Measurements from ENCODE around the gene BOLA1.

BOLA1 gene

GRCh38 chr1:149936992-149937705 is 37.8 kb downstream of the BOLA1 start (continued):
- TF ChIP-seq CSRNP3 (CRISPR knock-in tag; IDR thresholded peaks at IDR 0.05) (no peak), GLIS3 (CRISPR knock-in tag; IDR thresholded peaks at IDR 0.05) (no peak)

GRCh38 chr1:149937759-149938158 is 38.4 kb downstream of the BOLA1 start:
- ATAC-seq = no peak
- TF ChIP-seq, protein P1, sequence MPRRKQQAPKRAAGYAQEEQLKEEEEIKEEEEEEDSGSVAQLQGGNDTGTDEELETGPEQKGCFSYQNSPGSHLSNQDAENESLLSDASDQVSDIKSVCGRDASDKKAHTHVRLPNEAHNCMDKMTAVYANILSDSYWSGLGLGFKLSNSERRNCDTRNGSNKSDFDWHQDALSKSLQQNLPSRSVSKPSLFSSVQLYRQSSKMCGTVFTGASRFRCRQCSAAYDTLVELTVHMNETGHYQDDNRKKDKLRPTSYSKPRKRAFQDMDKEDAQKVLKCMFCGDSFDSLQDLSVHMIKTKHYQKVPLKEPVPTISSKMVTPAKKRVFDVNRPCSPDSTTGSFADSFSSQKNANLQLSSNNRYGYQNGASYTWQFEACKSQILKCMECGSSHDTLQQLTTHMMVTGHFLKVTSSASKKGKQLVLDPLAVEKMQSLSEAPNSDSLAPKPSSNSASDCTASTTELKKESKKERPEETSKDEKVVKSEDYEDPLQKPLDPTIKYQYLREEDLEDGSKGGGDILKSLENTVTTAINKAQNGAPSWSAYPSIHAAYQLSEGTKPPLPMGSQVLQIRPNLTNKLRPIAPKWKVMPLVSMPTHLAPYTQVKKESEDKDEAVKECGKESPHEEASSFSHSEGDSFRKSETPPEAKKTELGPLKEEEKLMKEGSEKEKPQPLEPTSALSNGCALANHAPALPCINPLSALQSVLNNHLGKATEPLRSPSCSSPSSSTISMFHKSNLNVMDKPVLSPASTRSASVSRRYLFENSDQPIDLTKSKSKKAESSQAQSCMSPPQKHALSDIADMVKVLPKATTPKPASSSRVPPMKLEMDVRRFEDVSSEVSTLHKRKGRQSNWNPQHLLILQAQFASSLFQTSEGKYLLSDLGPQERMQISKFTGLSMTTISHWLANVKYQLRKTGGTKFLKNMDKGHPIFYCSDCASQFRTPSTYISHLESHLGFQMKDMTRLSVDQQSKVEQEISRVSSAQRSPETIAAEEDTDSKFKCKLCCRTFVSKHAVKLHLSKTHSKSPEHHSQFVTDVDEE (CRISPR knock-in tag; IDR thresholded peaks at IDR 0.05) = no peak
- no peak for TF ChIP-seq ZFP30 (CRISPR knock-in tag; IDR thresholded peaks at IDR 0.05)
- TF ChIP-seq ZNF8 (CRISPR knock-in tag; IDR thresholded peaks at IDR 0.05) = no peak
- no peak for TF ChIP-seq ARNTL (CRISPR knock-in tag; IDR thresholded peaks at IDR 0.05; ENCODE audit: borderline replicate concordance, low read depth)
- no peak for TF ChIP-seq CREB5 (CRISPR knock-in tag; IDR thresholded peaks at IDR 0.05; ENCODE audit: low read depth)
- TF ChIP-seq ZNF70 (CRISPR knock-in tag; IDR thresholded peaks at IDR 0.05) = no peak

DNA sequence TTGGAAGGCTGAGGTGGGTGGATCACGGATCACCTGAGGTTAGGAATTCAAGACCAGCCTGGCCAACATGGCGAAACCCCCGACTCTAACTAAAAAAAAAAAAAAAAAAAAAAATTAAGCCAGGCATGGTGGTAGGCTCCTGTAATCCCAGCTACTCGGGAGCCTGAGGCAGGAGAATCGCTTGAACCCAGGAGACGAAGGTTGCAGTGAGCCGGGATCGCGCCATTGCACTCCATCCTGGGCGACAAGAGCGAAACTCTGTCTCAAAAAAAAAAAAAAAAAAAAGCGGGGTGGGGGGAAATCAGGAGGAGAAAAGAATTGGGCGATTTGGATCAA is 39.3 kb downstream of the BOLA1 start:
- ATAC-seq = peak; percentile 0; the same call in 2 of the 3 replicates

DNA sequence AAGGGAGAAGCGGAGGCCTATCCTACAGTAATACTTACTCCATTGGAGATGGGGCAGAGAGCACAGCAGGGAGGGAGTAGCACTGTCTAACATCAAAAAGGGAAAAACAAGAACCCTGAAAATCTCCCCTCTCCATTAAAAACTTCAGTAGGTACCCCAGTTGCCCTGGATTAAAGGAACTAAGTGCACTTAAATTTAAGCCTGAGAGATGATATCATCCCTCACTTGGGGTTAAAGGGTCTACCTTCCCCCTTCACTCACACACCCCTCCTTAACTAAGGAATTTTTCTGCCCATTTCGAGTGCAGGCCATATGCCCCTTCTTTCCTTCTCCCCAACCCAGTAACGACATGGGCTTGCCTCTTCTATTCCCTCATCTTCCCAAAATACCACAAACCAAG is 41.1 kb downstream of the BOLA1 start:
- TF ChIP-seq ZFP30 (CRISPR knock-in tag; IDR thresholded peaks at IDR 0.05) (no peak), OSR1 (CRISPR knock-in tag; IDR thresholded peaks at IDR 0.05) (no peak), GLIS3 (CRISPR knock-in tag; IDR thresholded peaks at IDR 0.05) (no peak), CREB5 (CRISPR knock-in tag; IDR thresholded peaks at IDR 0.05; ENCODE audit: low read depth) (no peak), PPARA (CRISPR knock-in tag; IDR thresholded peaks at IDR 0.05; ENCODE audit: borderline replicate concordance) (no peak), ZC3H10 (CRISPR knock-in tag; IDR thresholded peaks at IDR 0.05) (no peak), SNAI2 (CRISPR knock-in tag; IDR thresholded peaks at IDR 0.05) (no peak)
- no peak for ATAC-seq

GRCh38 chr1:149942207-149942606 is 42.8 kb downstream of the BOLA1 start:
- peak; percentile 48 for ATAC-seq
- TF ChIP-seq BACH2 (CRISPR knock-in tag; IDR thresholded peaks at IDR 0.05; ENCODE audit: borderline replicate concordance) = no peak
- no peak for TF ChIP-seq RARB (CRISPR knock-in tag; IDR thresholded peaks at IDR 0.05)
- no peak for TF ChIP-seq CSDC2 (CRISPR knock-in tag; IDR thresholded peaks at IDR 0.05)
- TF ChIP-seq ZNF70 (CRISPR knock-in tag; IDR thresholded peaks at IDR 0.05) = no peak
- no peak for TF ChIP-seq ZNF565 (CRISPR knock-in tag; conservative IDR thresholded peaks at IDR 0.05; ENCODE audit: low read depth)

DNA sequence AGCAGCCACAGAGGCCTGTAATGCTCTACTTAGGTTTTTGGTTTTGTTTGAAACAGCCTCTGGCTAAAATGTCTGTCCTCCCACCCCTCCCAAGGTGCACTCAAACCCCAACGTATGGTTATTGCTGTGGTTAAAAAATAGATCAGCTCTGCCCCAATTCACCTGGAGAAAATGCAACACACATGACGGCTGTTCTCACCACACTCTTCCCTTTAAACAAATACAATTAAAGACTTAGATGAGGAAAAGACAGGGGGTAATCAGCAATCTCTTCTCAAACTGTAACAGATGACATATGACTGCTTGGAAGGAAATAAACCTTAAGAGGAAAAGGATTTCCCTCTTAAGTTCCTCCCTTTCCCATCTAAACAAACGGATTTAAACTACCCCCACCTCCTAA is 43.5 kb downstream of the BOLA1 start:
- no peak for ATAC-seq

More for the DNA sequence above, 43.5 kb downstream of the BOLA1 start:
- TF ChIP-seq CREB5 (CRISPR knock-in tag; IDR thresholded peaks at IDR 0.05; ENCODE audit: low read depth) (no peak), ISL1 (CRISPR knock-in tag; IDR thresholded peaks at IDR 0.05) (no peak), ZNF565 (CRISPR knock-in tag; conservative IDR thresholded peaks at IDR 0.05; ENCODE audit: low read depth) (no peak), CSDC2 (CRISPR knock-in tag; IDR thresholded peaks at IDR 0.05) (no peak), BACH2 (CRISPR knock-in tag; IDR thresholded peaks at IDR 0.05; ENCODE audit: borderline replicate concordance) (no peak)
- TF ChIP-seq, protein P2, sequence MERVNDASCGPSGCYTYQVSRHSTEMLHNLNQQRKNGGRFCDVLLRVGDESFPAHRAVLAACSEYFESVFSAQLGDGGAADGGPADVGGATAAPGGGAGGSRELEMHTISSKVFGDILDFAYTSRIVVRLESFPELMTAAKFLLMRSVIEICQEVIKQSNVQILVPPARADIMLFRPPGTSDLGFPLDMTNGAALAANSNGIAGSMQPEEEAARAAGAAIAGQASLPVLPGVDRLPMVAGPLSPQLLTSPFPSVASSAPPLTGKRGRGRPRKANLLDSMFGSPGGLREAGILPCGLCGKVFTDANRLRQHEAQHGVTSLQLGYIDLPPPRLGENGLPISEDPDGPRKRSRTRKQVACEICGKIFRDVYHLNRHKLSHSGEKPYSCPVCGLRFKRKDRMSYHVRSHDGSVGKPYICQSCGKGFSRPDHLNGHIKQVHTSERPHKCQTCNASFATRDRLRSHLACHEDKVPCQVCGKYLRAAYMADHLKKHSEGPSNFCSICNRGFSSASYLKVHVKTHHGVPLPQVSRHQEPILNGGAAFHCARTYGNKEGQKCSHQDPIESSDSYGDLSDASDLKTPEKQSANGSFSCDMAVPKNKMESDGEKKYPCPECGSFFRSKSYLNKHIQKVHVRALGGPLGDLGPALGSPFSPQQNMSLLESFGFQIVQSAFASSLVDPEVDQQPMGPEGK (CRISPR knock-in tag; IDR thresholded peaks at IDR 0.05; ENCODE audit: borderline replicate concordance) = no peak

Measured in SK-N-SH treated with all-trans-retinoic acid at 6 μM for 48 hours (cell line).